HepG2 (cell line): ENCODE results near the gene PRKCE.

ENCODE experiments used
- ARID2 ChIP-seq: sonication (generic); formaldehyde crosslinking; IDR thresholded peaks from 2 replicates; pipeline ENCODE4 v1.8.1; 2022; ENCODE audit warnings: mild to moderate bottlenecking, missing genetic modification reagents, borderline replicate concordance
- ETV6 ChIP-seq: sonication (generic); formaldehyde crosslinking; conservative IDR thresholded peaks from 2 replicates; pipeline ENCODE4 v1.4.0; 2020; ENCODE audit warnings: missing genetic modification reagents
- GTF2F1 ChIP-seq: fragments of 150-350 bp; IDR thresholded peaks from 2 replicates; pipeline ENCODE4 v1.6.1; 2014; ENCODE audit warnings: low read length
- IRX3 ChIP-seq: sonication (generic); formaldehyde crosslinking; IDR thresholded peaks from 2 replicates; pipeline ENCODE4 v1.8.1; 2023; ENCODE audit warnings: mild to moderate bottlenecking, low read depth, missing genetic modification reagents, borderline replicate concordance
- POLR2A ChIP-seq, 2 experiments: IDR thresholded peaks; 2 replicates each; pipeline ENCODE4 v1.6.1; 2011; ENCODE audit warnings: low read depth in 2 of 2, low read length in 2 of 2, mild to moderate bottlenecking in 1 of 2, moderate library complexity in 1 of 2; ENCODE audit not compliant: insufficient read depth in 1 of 2
- POLR2AphosphoS2 ChIP-seq: IDR thresholded peaks from 2 replicates; pipeline ENCODE4 v1.6.1; 2011; ENCODE audit warnings: low read depth, low read length, improper control_type of control experiment
- SIN3A ChIP-seq: IDR thresholded peaks from 2 replicates; pipeline ENCODE4 v1.6.1; 2011; ENCODE audit warnings: low read depth, mild to moderate bottlenecking, control low read depth, low read length, borderline replicate concordance
- TEAD3 ChIP-seq: optimal IDR thresholded peaks from 2 replicates; pipeline ENCODE3; 2016; ENCODE audit warnings: borderline replicate concordance
- ZIK1 ChIP-seq: sonication (generic); formaldehyde crosslinking; IDR thresholded peaks from 2 replicates; pipeline ENCODE4 v1.5.0; 2020; ENCODE audit warnings: mild to moderate bottlenecking, low read depth, missing genetic modification reagents, borderline replicate concordance
- TF ChIP-seq, protein P1 (sequence below): fragments of 450-650 bp; IDR thresholded peaks from 2 replicates; pipeline ENCODE4 v1.6.1; 2017
- TF ChIP-seq, protein P2 (sequence below), 2 experiments: IDR thresholded peaks; 2 replicates each; pipeline ENCODE4 v1.6.1; 2011 to 2012; ENCODE audit warnings: low read length in 2 of 2, borderline replicate concordance in 1 of 2, low read depth in 1 of 2, mild to moderate bottlenecking in 1 of 2, moderate library complexity in 1 of 2
- TF ChIP-seq, protein P3 (sequence below): sonication (generic); formaldehyde crosslinking; IDR thresholded peaks from 2 replicates; pipeline ENCODE4 v1.5.0; 2020; ENCODE audit warnings: mild to moderate bottlenecking, missing genetic modification reagents, moderate library complexity
- TF ChIP-seq, protein P4 (sequence below): sonication (generic); formaldehyde crosslinking; IDR thresholded peaks from 2 replicates; pipeline ENCODE4 v1.8.1; 2023; ENCODE audit warnings: missing genetic modification reagents, inconsistent platforms, borderline replicate concordance

DNA sequence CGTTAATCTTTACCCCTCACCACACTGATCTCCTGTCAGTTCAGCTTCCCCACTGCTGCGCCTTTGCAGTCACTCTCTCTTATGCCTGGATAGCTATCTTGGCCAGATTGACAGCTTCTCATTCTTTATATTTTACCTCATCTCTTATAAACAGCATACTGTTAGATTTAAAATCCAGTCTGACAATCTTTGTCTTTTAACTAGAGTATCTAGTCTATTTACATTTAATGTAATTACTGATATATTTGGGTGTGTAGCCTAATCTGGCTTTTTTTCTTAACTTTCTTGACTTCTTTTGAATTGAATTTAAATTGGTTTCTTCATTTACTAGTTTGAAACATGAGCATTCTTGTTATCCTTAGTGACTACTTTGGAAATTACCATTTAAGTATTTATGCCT, 225.1 kb downstream of the PRKCE start:
- TF ChIP-seq IRX3 (no peak), GTF2F1 (no peak), POLR2AphosphoS2 (no peak), SIN3A (no peak), ZIK1 (CRISPR knock-in tag) (no peak), ETV6 (CRISPR knock-in tag) (no peak), POLR2A (IDR thresholded peaks at IDR 0.05; ENCODE audit: insufficient read depth in 1 of 2, low read depth in 2 of 2, low read length in 2 of 2) (no peak), ARID2 (CRISPR knock-in tag) (no peak), TEAD3 (CRISPR knock-in tag) (no peak)
- TF ChIP-seq, protein P1, sequence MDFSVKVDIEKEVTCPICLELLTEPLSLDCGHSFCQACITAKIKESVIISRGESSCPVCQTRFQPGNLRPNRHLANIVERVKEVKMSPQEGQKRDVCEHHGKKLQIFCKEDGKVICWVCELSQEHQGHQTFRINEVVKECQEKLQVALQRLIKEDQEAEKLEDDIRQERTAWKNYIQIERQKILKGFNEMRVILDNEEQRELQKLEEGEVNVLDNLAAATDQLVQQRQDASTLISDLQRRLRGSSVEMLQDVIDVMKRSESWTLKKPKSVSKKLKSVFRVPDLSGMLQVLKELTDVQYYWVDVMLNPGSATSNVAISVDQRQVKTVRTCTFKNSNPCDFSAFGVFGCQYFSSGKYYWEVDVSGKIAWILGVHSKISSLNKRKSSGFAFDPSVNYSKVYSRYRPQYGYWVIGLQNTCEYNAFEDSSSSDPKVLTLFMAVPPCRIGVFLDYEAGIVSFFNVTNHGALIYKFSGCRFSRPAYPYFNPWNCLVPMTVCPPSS: no peak
- TF ChIP-seq, protein P2, sequence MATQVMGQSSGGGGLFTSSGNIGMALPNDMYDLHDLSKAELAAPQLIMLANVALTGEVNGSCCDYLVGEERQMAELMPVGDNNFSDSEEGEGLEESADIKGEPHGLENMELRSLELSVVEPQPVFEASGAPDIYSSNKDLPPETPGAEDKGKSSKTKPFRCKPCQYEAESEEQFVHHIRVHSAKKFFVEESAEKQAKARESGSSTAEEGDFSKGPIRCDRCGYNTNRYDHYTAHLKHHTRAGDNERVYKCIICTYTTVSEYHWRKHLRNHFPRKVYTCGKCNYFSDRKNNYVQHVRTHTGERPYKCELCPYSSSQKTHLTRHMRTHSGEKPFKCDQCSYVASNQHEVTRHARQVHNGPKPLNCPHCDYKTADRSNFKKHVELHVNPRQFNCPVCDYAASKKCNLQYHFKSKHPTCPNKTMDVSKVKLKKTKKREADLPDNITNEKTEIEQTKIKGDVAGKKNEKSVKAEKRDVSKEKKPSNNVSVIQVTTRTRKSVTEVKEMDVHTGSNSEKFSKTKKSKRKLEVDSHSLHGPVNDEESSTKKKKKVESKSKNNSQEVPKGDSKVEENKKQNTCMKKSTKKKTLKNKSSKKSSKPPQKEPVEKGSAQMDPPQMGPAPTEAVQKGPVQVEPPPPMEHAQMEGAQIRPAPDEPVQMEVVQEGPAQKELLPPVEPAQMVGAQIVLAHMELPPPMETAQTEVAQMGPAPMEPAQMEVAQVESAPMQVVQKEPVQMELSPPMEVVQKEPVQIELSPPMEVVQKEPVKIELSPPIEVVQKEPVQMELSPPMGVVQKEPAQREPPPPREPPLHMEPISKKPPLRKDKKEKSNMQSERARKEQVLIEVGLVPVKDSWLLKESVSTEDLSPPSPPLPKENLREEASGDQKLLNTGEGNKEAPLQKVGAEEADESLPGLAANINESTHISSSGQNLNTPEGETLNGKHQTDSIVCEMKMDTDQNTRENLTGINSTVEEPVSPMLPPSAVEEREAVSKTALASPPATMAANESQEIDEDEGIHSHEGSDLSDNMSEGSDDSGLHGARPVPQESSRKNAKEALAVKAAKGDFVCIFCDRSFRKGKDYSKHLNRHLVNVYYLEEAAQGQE (IDR thresholded peaks at IDR 0.05; ENCODE audit: borderline replicate concordance in 1 of 2, low read depth in 1 of 2, low read length in 2 of 2): no peak
- TF ChIP-seq, protein P3, sequence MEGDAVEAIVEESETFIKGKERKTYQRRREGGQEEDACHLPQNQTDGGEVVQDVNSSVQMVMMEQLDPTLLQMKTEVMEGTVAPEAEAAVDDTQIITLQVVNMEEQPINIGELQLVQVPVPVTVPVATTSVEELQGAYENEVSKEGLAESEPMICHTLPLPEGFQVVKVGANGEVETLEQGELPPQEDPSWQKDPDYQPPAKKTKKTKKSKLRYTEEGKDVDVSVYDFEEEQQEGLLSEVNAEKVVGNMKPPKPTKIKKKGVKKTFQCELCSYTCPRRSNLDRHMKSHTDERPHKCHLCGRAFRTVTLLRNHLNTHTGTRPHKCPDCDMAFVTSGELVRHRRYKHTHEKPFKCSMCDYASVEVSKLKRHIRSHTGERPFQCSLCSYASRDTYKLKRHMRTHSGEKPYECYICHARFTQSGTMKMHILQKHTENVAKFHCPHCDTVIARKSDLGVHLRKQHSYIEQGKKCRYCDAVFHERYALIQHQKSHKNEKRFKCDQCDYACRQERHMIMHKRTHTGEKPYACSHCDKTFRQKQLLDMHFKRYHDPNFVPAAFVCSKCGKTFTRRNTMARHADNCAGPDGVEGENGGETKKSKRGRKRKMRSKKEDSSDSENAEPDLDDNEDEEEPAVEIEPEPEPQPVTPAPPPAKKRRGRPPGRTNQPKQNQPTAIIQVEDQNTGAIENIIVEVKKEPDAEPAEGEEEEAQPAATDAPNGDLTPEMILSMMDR: no peak
- TF ChIP-seq, protein P4, sequence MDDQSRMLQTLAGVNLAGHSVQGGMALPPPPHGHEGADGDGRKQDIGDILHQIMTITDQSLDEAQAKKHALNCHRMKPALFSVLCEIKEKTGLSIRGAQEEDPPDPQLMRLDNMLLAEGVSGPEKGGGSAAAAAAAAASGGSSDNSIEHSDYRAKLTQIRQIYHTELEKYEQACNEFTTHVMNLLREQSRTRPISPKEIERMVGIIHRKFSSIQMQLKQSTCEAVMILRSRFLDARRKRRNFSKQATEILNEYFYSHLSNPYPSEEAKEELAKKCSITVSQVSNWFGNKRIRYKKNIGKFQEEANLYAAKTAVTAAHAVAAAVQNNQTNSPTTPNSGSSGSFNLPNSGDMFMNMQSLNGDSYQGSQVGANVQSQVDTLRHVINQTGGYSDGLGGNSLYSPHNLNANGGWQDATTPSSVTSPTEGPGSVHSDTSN: no peak
